HK-2 (cell line): Measurements from ENCODE around the gene BMP10.

ENCODE experiments used
- DNase-seq: peaks from one replicate; pipeline ENCODE4 v3.0.0-alpha.2; 2018; ENCODE audit not compliant: unreplicated experiment

The BMP10 gene

DNA sequence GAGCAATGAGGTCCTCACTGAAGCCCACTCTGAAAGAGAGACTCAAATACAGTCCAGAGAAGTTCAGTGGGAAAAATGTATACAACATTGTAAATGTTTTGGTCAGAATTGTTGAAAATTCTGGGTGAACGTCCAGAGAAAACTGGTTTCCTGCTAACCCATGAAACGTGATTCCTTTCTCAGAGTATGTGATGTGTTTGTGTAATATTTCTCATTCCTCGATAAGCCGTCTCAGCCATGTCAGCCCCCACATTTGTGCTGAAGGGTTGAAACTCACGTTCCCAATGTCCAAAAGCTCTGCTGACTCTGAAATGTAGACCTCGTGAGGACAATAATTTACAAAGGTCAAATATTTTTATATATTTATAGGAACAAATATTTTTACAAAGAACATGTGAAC is 51.6 kb downstream of the BMP10 start:
- no peak for DNase-seq

- DNase-seq: no peak
Observed at GRCh38 chr2:68817306-68817705, 53.9 kb downstream of the BMP10 start.
